GM18909 (cell line): ENCODE data around the gene ALOX15.
"Not testable (repeated sequence)": the region's sequence is repeated elsewhere in the genome, so short reads cannot be mapped to it uniquely, and the experiment has no call there.

Source experiments
- ATAC-seq: cut with Tn5 transposase; IDR thresholded peaks from one replicate; pipeline ENCODE4 v1.9.1; 2021; ENCODE audit warnings: mild to moderate bottlenecking; ENCODE audit not compliant: unreplicated experiment, poor library complexity

Gene ALOX15

DNA sequence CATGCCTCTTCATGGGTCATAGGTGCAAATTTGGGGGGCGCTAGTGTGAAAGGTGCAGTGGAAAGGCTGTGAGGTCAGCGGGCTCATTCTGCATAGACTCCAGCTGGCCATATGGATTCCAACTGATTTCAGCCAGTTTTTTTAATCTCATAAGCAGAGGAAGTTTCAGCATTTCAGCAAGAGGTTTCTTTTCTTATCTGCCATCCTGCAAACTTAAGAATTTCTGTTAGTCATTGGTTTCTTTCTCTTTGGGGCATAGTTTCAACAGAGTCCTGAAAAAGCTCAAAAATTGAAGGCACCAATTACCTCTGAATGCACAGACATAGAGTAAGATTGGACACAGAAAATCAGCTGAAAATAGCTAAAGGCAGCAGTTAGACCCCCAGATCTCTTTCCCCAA, 16.2 kb upstream of the ALOX15 start:
- ATAC-seq = no peak

DNA sequence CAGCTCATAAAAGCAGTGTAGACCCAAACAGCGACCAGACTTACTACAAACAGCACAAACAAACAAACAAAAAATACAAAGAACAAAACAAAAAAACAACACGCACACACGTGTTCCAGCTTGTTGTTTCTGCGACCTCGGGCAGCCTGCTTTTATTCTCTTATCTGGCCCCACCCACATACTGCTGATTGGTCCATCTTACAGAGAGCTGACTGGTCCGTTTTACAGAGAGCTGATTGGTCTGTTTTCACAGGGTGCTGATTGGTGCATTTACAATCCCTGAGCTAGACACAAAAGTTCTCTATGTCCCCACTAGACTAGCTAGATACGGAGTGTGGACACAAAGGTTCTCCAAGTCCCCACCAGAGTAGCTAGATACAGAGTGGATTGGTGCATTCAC, 14.5 kb upstream of the ALOX15 start:
- ATAC-seq = not testable (repeated sequence)

DNA sequence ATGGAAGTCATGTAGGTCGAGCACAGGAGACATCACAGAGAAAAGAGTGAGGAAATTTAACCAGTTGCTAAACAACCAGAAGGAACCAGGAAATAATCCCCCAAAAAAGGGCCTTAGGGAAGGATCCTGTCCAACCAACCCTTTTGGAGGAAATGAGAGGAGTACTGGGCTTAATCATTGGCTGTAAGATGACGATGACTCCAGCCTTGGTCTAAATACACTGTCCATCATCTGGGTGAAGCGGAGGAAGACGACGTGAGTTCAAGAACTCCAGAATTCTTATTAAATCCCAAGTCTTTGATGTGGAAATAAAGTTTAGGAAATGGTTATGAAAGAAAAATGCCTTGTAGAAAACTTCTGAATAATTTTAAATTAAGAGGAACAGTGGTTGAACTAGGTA, 11.5 kb upstream of the ALOX15 start:
- ATAC-seq = no peak

DNA sequence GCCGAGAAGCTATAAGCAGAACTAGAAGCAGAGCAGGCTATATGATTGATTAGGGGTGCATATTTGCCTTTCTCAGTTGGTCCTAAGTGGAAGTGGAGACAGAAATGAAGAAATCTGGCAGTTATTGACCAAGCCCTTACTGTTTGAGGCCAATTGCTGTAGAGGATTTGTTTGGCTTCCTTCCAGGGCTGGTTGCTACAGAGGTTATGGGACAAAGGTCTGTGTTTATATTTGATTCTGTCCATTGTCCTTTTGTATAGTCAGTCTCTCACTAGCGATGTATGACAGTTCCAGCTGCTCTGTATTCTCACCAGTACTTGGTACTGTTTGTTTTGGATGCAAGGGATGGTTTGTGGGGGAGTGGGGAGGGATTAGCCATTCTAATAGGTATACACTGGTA, 7.3 kb upstream of the ALOX15 start:
- ATAC-seq = no peak

DNA sequence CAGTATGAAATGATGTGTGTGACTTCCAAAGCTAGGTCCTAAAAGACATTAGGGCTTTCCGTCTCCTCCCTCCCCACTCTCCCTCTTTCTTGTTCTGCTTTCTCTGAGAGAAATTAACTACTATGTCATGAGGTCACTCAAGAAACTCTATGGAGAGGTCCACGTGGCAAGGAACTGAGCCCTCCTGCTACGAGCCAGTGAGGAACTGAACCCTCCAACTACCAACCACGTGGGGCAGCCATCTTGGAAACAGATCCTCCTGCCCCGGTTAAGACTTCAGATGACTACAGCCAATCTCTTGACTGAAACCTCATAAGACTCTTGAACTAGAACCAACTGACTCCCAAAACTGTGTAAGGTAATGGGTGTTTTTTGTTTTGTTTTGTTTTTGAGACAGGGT, 4.2 kb upstream of the ALOX15 start:
- ATAC-seq = no peak

DNA sequence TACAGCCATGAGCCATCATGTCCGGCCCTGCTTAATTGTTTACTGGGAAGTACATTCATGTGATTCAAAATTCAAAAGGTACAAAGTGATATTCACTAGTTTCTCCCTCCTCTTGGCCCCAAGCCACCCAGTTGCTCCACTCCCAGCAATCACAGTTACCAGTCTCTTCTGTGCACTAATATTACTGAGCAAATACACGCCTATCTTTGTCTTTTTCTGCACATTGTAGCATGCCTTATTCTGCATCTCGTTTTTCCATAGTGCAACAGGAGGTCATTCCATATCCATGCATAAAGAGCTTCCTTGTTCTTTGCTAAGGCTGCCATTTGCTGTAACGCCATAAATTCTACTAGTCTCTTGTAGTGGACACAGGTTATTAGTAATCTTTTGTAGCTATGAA, 2.2 kb upstream of the ALOX15 start:
- no peak for ATAC-seq

DNA sequence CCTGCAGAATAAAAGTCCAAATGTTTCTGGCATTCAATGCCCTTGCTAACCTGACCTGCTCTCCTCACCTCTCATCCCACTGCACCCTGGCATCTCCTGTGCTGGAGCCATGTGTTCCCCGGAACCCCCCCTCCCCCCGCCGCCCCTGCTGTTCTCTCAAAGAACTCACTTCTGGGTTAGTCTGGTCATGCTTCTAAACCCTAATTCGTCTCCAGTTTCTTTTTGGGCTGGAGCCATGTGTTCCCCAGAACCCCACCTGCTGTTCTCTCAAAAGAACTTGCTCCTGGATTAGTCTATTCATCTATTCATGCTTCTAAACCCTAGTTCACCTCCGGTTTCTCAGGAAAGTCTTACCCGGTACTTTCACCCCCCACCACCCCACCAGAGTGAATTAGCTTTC, 808 bp upstream of the ALOX15 start:
- ATAC-seq = no peak

DNA sequence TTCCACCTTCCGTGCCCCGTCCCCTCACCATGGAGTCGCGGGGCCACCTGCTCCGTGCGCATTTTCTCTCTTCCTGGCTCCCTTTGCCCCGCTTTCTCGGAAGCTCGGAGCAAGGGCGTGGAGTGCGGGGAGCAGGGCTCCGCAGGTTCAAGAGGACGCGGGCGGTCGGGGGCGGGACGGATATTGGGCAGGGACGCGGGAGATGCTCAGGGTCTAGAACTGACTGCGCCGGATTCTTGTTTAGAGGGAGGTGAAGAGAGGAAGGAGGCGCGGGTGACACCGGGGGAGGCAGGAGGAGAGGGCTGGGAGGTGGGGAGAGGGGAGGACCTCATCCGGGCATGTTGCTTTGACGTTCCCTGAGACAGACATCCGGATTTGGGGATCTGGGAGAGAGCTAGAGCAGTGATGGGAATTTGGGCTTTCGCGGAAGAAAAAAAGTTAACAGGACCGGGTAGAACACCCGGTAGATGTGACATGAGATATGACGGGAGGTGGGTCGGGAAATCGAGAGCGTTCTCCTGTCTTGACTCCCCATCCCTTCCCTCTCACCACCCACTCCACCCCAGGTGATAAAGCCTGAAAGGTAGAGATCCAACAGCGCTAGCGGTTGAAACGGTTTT, 799 bp downstream of the ALOX15 start:
- not testable (repeated sequence) for ATAC-seq

DNA sequence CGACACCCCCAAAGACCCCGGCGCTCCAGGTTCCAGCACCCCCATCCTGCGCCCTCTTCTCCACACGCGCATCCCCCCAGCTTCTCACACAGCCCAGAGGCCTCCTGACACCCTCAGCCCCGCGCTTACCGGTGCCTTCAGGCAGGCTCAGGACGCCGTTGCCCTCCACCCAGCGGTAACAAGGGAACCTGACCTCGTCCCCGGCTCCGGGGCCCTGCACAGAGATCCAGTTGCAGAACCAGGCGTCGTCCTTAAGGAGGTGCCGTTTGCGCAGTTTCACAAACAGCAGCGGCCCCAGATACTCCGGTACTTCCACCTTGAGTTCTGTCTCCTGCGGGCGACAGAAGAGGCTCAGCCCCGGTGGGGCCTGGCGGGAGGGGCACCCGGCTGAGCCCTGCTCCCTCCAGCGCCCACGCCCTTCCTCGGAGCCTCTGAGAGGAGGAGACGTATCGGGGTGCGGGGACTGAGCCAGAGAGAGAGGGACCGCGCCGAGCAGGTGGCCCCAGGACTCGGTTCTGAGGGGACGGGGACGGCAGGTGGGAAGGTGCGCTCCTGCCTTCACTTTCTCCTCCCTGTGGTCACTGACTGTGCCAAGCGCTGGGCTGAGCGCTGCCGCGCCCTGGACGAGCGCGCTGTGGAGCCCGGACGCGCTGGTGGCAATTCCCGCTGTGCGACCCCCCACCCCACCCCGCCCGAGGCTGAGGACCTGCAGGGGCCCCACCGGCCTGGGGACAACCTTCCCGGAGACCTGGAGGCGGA, 2.0 kb downstream of the ALOX15 start:
- not testable (repeated sequence) for ATAC-seq

DNA sequence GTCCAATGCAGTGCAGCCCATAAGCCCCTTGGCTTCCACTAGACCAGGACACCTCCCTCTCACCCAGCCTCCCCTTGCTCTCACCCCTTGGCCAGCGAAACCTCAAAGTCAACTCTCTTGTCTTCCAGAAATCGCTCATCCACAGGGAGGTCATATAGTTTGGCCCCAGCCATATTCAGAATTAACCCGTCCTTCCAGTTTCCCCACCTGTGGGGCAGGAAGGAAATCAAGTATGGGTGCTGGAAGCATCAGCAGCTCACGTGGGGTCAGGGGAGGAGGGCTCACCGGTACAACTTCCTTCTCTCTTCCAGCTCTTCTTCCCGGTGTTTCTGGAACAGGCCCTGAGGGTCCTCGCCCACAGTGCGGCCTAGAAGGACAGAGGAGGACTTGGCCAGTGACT, 2.7 kb downstream of the ALOX15 start:
- not testable (repeated sequence) for ATAC-seq

DNA sequence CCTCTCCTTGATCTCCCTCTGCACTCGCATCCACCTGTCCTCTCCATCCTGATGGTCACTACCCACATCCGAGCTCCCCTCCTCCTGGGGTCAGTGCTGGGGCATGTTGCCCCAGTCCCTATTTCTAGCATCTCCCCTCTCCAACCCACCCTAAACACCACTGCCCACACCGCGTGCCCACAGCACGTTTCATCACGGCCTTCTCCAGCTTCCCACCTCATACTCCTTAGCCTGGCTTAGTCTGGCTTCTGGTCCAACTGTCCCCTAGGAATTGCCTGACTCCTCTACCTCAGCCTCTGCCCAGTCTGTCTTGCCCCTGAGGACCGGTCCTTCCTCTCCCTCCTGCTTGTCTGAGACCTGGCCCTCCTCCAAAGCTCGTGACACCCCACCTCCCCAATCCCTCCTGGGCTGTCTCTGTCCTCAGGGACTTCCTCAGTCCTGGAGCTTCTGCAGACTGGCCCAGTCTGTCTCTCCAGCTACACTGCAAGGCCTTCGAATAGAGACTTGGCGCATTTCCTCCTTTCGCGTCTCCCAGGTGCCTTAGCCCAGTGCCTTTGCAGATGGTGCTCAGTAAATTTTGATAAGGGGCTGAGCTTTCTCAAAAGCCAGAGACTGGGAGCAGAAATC, 4.9 kb downstream of the ALOX15 start:
- ATAC-seq = no peak

DNA sequence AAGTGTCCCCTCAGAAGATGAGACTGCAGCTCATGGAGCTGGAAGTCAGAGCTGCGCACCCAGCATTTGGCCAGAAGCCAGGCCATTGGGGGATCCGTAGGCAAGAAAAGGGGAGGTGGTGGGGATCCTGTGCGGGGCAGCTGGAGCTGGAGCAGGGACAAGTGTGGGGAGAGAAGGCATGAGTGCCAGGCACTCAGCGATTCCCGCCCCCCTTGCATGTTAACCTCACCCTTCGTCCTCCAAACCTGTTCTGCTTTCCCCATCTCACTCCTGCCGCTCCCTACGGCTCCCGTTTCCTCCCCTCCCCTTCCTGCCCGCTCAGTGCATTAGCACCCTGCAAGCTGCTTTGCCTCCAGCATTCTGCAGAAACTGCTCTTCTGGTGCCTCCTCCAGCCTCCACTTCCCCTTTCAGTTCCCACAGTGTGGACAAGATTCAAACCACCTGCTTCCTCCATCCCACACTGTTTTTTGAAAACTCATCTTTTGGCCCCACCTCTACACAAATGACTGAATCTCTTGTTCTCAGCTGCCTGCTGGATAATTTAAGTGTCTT, 5.6 kb downstream of the ALOX15 start:
- peak; percentile 45 for ATAC-seq

DNA sequence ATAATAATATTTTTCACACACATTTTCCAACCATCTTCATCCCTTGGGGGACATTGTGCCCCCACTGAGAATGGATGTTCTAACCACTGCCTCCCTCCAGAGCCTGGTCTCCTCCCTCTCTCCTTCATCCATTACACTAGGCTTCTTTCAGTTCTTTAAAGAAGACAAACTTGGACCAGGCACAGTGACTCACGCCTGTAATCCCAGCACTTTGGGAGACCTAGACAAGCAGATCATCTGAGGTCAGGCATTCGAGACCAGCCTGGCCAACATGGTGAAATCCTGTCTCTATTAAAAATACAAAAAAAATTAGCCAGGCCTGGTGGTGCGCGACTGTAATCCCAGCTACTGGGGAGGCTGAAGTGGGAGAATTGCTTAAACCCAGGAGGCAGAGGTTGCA, 6.5 kb downstream of the ALOX15 start:
- ATAC-seq = no peak

DNA sequence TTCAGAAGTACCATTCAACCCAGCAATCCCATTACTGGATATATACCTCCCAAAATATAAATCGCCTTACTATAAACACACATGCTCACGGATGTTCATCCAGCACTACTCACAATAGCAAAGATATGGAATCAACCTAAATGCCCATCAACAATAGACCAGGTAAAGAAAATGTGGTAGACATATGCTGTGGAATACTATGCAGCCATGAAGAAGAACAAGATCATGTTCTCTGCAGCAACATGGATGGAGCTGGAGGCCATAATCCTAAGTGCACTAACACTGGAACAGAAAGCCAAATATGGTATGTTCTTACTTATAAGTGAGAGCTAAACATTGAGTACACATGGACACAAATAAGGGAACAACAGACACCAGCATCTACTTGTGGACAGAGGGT, 7.8 kb downstream of the ALOX15 start:
- no peak for ATAC-seq

DNA sequence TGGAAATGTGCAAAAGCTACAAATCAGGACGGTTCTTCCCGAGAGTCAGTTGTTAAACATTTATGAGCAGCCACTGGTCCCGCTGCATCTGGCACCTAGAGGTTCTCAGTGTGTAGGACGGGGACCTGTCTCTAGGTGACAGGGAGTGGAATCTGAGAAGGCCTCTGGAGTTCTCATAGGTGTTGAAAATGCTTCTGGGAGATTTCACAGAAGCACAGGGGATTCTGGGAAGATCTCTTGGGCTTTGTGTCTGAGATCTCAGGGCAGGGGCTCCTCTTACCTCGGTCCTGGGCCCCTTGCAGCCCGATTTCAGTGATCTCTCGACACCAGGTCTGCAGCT, 8.9 kb downstream of the ALOX15 start:
- ATAC-seq = no peak

DNA sequence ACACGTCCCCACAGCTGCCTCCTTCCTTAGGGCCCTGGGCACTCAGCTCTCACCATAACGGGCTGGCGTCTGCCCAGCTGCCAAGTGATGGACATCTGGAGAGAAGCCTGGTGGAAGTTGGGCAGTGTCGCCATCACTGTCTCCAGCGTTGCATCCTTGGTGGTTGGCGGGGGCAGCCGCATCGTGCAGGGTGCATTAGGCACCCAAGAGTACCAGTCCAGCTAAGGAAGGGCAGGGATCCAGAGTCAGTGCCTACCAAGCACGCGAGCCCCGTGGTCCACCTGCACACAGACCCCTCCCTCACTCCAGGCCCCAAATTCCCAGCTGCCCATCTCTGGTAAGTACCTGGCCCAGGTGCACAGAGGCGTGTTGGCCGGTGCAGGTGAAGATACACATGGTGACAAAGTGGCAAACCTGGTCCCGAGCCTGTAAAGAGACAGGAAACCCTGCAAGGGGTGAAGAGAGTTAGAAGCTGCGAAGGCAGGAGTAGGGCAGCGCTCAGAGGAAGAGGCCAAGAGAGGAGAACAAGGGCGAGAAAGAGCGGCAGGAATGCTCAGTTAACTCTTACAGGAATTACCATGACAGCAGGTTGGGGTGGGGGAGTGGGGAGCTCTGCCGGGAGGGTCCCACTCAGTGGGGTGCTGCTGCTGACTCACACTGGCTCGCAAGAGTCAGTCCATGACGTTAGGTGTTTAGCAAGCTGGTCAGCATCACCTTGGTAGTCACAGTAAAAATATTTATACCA, 9.5 kb downstream of the ALOX15 start:
- no peak for ATAC-seq

DNA sequence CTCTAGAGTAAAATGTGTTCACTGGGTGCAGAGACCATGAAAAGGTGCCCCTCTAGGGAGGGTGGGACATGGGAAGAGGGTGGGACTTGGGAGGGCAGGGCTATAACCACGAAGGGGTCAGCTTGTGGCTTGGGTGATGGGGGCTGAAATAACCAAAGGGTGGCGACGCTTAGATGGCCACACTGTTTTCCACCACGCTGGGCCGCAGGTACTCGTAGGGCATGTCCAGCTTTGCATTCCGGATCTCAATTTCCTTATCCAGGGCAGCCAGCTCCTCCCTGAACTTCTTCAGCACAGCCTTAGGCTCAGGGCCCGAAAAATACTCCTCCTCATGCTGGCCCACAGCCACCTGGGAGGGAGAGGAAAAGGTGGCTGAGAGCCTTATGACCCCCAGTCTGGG, 10.0 kb downstream of the ALOX15 start:
- ATAC-seq = no peak

DNA sequence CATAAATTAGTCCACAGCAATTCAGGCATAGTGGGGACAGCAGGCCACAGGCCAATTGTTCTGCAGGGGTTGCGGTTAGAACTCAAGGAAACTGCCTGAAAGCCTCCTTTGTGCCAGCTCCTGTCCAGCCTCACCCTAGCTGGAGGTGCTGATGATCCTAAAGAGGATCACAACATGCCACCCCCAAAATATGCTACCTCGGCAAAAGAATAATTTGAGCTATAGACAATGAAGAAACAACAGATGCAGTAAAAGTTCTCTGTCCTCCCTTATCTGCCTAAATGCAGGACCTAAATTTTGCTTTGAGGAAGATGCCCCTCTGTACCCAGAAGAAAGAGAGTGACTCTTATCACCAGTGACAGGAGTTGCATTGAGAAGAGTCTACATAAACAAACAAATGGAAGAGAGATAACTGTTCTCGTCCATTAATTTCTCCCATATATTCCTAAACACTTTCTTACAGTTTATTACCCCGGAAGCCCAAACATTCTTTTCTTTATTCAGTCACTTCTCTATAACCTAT, 14.7 kb downstream of the ALOX15 start:
- no peak for ATAC-seq

DNA sequence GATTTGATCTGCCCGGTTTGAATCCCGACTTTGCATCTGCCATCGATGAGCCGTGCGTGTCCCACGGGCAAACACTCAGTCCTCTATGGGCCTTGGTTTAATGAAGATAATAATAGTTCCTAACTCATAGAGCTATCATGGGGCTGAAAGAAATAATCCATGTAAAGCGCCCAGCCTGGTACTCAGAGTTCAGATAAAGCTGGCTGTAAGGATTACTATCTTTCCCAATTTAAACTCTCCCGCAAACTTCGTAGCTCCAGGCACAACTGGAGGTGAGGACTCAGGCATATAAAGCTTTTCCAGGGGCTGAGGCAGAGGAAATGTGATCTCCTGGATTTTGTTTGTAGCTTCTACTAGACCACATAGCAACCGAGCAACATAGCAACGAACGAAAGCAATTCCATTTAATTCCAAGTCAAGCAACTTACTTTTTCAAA, 16.3 kb downstream of the ALOX15 start:
- ATAC-seq = no peak

DNA sequence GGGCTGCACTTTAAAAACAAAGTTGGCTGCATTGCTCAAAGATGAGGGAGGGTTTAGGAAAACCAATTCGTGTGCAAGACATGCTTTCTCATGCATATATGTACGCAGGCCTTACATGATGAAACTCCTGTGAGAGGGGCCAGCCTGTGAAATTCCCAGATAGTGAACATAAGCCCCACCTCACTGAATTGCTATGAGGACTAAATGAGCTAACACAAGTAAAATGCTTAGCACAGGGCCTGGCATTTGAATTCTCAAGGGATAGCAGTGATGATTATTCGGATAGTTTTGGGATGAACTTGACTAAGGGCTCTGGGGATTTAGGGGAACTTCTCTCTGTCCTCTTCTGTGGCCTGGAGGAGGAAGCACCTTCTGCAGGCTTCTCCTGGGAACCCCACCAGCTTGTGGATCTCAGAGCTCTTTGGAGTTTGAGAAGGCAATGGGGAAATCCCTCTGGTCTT, 17.0 kb downstream of the ALOX15 start:
- not testable (repeated sequence) for ATAC-seq
